HG03565 (cell line): Measurements from ENCODE around the gene EVC2.

Source experiments
- ATAC-seq: cut with Tn5 transposase; IDR thresholded peaks from one replicate; pipeline ENCODE4 v1.9.1; 2021; ENCODE audit warnings: mild to moderate bottlenecking, moderate library complexity; ENCODE audit not compliant: unreplicated experiment

Gene EVC2

DNA sequence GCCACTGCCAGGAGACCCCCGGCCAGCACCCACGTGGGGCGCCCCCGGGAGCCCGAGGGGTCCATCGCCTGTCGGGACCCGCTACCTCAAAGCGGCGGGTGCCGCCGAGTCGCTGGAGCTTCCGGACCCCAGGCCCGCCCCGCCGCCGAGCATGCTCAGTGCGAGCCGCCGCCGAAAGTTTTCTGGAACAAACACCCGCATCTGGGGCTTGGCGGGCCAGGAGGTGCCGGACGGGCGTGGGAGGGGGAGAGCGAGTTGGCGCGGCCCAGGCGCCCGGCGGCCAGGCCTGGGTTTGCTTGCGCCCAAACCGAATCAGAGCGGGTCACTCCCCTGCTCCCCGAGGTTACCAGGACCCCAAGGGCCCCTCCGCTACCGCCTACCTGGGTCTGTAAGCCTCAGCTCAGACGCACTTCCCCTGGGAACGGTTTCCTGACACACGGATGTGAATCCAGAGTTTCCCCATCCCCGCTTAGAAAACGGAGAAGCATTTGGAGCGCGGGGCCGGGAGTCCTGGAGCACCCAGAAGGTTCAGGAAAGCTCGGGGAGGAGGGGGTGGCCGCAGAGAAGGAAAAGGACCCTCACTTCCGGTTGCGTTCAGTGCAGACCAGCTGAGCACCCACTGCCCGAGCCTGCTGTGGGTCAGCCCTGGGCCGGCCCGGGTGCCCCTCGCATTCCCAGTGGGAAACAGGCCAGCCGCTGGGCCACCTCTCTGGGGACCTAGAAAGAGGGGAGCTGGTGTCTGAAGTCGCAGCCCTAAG is at the start of gene EVC2:
TSS of gene EVC2 (minus strand) at position 111 of the 758 bp plus-strand sequence. CDS start at position 65, 46 bp downstream.
- ATAC-seq = no peak

DNA sequence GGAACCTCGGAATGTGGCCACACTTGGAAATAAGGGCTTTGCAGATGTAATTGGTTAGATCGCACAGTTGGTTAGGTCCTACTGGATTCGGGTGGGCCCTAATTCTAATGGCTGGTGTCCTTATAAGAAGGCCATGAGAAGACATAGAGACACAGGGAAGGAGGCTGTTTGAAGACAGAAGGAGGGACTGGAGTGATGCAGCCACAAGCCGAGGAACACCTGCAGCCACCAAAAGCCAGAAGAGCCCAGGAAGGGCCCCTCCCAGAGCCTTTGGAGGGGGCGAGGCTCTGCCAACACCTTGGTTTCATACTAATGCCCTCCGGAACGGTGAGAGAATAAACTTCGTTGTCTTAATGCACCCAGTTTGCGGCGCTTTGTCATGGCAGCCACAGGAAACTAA is 49.6 kb upstream of the EVC2 start:
- no peak for ATAC-seq

- no peak for ATAC-seq
Measured at GRCh38 chr4:5757536-5757935, 49.2 kb upstream of the EVC2 start.

- ATAC-seq = no peak
Measured at GRCh38 chr4:5757091-5757490, 48.7 kb upstream of the EVC2 start.

DNA sequence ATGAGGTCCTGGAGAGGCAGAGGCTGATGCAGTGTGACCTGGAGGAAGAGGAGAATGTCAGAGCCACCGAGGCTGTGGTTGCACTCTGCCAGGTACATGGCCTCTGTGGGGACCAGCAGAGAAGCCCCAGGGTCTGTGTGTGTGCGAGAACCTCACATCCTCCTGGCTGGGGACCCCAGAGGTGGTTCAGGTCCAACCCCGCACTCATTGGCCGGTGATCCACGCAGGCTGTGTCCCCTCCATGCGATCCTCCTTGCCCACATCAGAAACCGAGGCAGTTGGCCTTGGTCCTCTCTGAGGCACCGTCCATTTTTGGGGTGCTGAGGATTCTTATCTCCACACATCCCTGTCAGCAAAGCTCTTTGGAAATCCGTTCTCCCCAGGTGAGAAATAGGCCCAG is 47.9 kb upstream of the EVC2 start:
- ATAC-seq = no peak

GRCh38 chr4:5755679-5756078 is 47.3 kb upstream of the EVC2 start:
- ATAC-seq = no peak

DNA sequence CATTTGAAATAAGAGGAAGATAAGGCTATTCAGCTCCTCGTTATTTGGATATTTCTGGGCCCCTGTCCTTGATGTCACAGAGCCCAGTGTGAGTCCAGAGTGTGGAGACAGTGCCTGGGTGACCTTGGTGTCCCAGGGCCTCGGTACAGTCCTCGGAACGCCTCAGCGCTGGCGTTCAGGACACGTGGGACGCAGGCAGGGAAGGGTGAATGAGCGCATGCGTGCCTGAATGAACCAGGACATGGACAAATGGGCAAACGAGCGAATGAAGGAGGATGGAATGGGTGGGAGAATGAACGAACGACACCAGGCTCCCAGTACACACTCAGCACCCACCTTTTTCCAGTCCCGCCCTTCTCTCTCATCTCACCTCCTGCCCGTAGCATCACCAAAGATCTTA is 46.8 kb upstream of the EVC2 start:
- ATAC-seq = no peak

GRCh38 chr4:5754529-5754881 is 46.1 kb upstream of the EVC2 start:
- no peak for ATAC-seq

DNA sequence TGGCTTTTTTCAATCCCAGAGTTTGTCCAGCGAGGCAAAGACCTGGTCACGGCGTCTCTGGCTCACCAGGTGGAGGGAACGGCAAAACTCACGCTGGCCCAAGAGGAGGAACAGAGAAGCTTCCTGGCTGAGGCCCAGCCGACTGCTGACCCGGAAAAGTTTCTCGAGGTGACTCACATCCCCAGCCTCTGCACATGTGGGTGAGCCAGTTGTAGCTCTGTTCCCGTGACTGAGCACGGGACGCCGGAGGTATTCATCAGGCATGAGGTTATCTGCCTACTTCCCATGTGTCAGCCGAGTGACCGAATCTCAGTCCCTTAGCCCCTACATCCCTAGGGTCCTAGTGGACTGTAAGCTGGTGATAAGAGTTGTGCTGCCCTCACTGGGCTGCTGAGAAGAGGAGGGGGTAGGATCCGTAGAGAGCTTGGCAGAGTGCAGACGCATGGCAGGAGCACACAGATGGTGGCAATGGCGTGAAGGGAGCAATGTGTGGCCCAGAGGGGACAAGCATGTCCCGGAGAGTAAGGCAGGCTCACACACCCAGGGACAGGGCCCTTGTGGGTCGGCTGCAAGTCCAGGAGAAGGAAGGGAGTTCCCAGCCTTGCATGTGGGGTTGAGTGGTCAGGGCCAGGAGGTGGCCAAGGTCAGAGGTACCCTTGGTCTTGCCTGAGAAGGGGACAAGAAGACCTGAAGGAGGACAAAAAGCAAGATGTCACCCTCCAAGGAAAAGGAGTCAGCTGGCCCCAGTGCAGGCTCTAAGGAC is 45.6 kb upstream of the EVC2 start:
- ATAC-seq = no peak

- no peak for ATAC-seq
Measured at GRCh38 chr4:5753366-5753765, 45.0 kb upstream of the EVC2 start.

DNA sequence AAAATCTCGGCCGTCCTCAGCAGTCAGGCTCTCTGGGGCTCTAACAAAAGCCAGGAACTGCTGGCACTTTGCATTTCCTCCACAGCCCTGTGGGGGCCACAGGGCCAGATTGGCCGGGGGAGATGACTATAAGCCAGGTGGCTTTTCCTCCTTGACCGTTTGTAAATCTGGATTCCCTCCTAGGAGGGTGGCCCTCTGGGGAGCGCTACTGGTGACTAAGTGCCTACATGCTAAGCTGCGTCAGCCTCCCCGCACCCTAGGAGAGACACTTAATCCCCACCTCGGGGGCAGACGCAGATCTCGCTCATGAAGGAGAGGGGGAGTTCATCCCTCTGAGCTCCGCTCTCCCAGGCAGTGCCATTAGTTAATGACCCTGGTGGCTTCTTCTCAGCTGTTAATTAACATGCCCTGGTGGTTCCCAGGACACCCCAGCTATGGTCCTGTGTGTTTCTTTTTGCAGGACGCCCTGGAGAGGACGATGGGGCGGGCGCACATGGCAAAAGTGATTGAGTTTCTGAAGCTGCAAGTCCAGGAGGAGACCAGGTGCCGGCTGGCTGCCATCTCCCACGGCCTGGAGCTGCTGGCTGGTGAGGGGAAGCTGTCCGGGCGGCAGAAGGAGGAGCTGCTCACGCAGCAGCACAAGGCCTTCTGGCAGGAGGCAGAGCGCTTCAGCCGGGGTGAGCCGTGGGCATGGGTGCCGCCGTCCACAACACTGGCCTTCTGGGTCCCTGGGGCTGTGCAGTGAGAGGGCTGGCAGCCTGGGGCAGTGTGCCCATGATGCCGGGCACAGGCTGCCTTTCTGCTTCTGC is 44.2 kb upstream of the EVC2 start:
- no peak for ATAC-seq

DNA sequence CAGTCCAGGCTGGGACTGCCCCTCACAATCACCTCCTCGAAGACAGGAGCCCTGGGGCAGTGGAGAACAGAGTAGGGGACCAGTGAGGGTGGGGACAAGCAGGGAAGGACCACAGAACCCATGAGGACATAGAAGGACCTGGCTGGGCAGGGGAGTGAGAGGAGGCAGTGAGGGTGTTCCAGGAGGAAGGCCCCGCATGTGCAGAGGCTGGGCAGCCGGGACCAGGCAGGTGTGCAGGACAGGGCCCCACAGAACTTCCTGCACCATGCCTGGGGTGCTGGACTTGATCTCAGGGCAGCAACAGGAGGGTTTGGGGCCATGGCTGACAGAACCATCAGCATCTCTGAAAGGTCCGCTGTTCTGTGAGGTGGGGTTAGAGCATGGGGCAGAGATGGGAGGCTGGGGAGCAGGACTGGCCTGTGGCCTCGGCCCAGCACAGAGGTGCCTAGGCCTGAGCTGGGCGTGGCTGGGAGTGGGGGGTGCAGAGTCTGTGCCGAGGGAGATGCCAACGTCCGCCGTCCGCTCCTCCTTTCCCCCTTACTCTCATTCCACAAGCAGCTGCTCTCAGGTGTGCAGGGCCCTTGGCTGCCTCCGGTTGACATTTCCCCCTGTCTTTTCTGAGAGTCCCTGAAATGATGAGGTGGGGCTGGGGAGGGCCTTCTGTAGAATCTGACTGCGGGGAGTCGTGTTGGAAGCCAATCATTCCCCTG is 43.5 kb upstream of the EVC2 start:
- ATAC-seq = no peak

DNA sequence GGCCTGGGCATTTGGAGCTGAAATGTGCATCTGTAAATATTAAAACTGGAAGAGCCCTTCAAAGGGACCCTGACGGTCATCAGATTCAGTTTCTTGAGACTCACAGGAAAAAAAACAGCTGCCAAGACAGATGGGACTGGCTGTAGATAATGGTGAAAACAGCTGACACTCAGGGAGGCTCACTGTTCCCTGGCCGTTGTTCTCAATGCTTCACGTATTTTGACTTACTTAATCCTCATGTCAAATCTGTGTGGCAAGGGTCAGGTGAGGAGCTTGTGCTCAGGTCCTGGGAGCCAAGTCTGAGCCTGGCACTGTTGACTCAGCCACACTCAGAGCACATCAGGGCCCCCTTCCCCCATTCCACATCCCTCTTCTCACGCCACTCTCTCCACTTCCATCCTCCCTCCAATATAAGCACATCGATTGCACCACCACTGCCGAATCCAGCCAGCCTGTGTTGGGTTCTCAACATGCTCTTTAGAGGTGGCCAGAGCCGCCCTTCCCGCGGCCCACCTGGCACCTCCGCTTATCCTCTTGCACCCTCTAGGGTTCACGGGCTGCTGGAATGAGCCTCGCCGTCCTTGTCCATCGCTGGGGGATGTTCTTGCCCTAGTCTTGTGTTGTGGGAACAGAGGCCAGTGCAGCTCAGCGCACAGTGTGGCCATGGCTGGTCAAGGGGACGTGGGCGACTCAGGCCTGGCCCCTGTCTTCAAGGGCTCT is 42.7 kb upstream of the EVC2 start:
- no peak for ATAC-seq

DNA sequence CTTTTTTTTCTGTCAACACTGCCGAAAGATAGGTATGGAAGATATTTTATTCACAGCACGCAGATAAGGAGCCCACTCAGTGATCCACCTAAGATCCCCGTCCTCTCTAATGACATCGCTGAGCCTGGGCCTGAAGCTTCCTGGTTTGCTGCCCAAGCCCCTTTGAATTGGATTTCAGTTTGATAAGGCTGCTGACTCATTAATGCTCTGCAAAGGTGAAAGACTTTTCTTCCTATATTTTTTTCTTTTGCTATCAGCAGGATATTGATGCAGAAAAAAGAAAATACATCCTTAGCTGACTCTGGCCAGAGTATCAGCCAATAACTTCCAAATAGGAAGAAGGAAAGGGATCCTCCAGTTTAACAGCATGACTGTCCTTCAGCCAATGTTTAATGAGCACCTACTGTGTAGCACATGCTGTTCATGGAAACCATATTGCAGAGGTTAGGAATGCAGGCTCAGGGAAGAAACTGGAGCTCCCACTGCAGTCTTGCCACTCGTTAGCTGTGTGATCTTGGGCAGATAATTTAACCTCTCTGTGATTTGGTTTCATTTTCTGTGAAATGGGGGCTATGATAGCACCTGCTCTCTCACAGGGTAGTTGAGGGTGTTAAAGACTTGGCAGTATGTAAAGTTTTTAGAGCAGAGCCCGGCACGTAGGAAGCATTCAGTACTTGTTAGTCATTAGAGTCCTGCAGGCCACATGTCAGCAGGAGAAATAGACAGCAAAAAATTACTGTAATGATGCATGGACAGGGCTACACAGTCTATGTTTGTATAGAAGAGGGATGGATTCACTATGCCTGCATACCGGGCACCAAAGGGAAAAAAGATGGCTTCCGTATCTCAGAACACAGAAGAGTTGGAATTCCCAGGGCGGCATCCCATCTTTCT is 41.9 kb upstream of the EVC2 start:
- no peak for ATAC-seq

DNA sequence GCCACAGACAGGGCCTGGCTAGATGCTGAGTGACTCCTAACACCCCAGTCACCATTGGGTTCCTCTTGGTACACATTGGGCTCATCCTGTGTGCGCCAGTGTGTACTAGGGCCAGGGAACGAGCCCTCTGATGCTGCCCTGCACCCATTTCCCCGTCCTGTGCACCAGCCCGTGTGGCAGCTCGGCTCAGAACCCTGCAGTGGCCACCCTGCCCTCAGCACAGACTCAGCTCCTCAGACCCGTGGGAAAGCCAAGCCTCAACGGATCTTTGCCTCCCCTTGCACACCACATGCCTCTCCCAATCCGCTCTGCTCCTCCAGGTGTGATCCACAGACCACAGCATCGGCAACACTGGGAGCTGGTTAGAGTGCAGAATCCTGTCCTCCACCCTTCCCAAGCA is 41.2 kb upstream of the EVC2 start:
- ATAC-seq = no peak

GRCh38 chr4:5747738-5748375 is 39.5 kb upstream of the EVC2 start:
- no peak for ATAC-seq

- ATAC-seq = no peak
Measured at GRCh38 chr4:5746829-5747737, 38.7 kb upstream of the EVC2 start.

DNA sequence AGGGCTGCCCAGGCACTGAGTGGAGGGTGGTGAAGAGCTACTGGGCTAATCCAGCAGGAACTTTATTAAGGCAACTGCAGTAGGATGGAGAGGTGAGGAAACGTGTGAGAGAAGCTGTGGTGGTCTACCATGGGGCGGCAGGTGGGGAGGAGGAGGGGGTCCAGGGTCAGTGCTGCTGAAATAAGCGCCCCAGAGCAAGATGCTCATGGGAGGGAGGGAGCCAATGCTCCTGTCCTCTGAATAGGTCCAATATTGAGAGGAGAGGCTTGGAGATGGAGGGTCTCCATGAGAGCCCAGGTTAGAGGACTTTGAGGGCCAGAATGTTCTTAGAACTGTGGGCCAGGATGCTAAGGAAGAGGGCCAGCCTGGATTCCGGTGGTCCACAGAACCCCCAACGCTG is 37.9 kb upstream of the EVC2 start:
- ATAC-seq = no peak
